GM23338 (cell line): Measurements from ENCODE around the gene FEV. TPM values are rescaled to one million over a fixed set of nuclear protein-coding genes. Genes with fewer than 3 reads are reported as not detected.

ENCODE experiments used
- ATAC-seq: fragments of 200-7000 bp; cut with Tn5 transposase; 3 replicates; pipeline ENCODE4 v1.9.1; 2020
- DNase-seq: peaks from one replicate; pipeline ENCODE4 v3.0.0-alpha.2; 2015; ENCODE audit warnings: low spot score
- H2AFZ ChIP-seq: fragments of 200-600 bp; sonication (generic); 2 replicates; pipeline ENCODE4 v1.8.0; 2016; ENCODE audit warnings: antibody characterized with exemption, mild to moderate bottlenecking, moderate library complexity
- H3F3A ChIP-seq: fragments of 200-600 bp; sonication (generic); replicated peaks from 2 replicates; pipeline ENCODE4 v1.8.0; 2017; ENCODE audit warnings: antibody characterized with exemption, mixed run types, low read depth
- H3K27ac ChIP-seq: fragments of 200-600 bp; sonication (generic); 2 replicates; pipeline ENCODE4 v1.6.1; 2016; ENCODE audit warnings: low read depth
- H3K27me3 ChIP-seq: fragments of 200-600 bp; sonication (generic); 2 replicates; pipeline ENCODE4 v1.8.0; 2016; ENCODE audit warnings: mild to moderate bottlenecking, mixed run types, moderate library complexity; ENCODE audit not compliant: insufficient read depth
- H3K36me3 ChIP-seq: fragments of 200-600 bp; sonication (generic); 2 replicates; pipeline ENCODE4 v1.8.0; 2016; ENCODE audit warnings: mild to moderate bottlenecking; ENCODE audit not compliant: insufficient read depth
- H3K4me1 ChIP-seq: fragments of 200-600 bp; sonication (generic); 2 replicates; pipeline ENCODE4 v1.8.0; 2016; ENCODE audit warnings: mild to moderate bottlenecking, moderate library complexity; ENCODE audit not compliant: insufficient read depth
- H3K4me2 ChIP-seq: fragments of 200-600 bp; sonication (generic); 2 replicates; pipeline ENCODE4 v1.7.1; 2017; ENCODE audit warnings: mixed run types
- H3K4me3 ChIP-seq: fragments of 200-600 bp; sonication (generic); 2 replicates; pipeline ENCODE4 v1.6.1; 2016; ENCODE audit warnings: mixed run types
- H3K79me2 ChIP-seq: fragments of 200-600 bp; sonication (generic); replicated peaks from 2 replicates; pipeline ENCODE4 v1.8.0; 2017; ENCODE audit warnings: mild to moderate bottlenecking; ENCODE audit not compliant: insufficient read depth
- H3K9me2 ChIP-seq: fragments of 200-600 bp; sonication (generic); 2 replicates; pipeline ENCODE4 v1.8.0; 2017; ENCODE audit not compliant: insufficient read depth
- H4K20me1 ChIP-seq: fragments of 200-600 bp; sonication (generic); replicated peaks from 2 replicates; pipeline ENCODE4 v1.8.0; 2017; ENCODE audit warnings: mild to moderate bottlenecking; ENCODE audit not compliant: insufficient read depth
- H3K27ac Mint-ChIP-seq: 2 replicates; pipeline ENCODE4 v1.8.0; 2020; ENCODE audit warnings: inconsistent platforms, mild to moderate bottlenecking, moderate library complexity, mixed read lengths
- H3K27me3 Mint-ChIP-seq: 3 replicates; pipeline ENCODE4 v1.8.0; 2022; ENCODE audit warnings: low read depth, mild to moderate bottlenecking, moderate library complexity, mixed read lengths, inconsistent platforms; ENCODE audit not compliant: insufficient read depth, poor library complexity
- H3K36me3 Mint-ChIP-seq: 3 replicates; pipeline ENCODE4 v1.8.0; 2021; ENCODE audit warnings: low read depth, mild to moderate bottlenecking, inconsistent platforms, moderate library complexity, mixed read lengths
- H3K4me1 Mint-ChIP-seq: 3 replicates; pipeline ENCODE4 v1.8.0; 2020; ENCODE audit warnings: mild to moderate bottlenecking, inconsistent platforms, mixed read lengths
- H3K4me3 Mint-ChIP-seq: 3 replicates; pipeline ENCODE4 v1.8.0; 2021; ENCODE audit warnings: moderate library complexity, mild to moderate bottlenecking, inconsistent platforms, mixed read lengths
- H3K9me3 Mint-ChIP-seq: 3 replicates; pipeline ENCODE4 v1.8.0; 2020; ENCODE audit warnings: moderate library complexity, mild to moderate bottlenecking, inconsistent platforms, mixed read lengths
- CREB1 ChIP-seq: fragments of 250-450 bp; sonication (Bioruptor Pico); IDR thresholded peaks from 2 replicates; pipeline ENCODE4 v1.5.0; 2020; ENCODE audit warnings: low read depth, mild to moderate bottlenecking, moderate library complexity
- ETS1 ChIP-seq: IDR thresholded peaks from 2 replicates; pipeline ENCODE4 v1.6.1; 2016; ENCODE audit warnings: antibody characterized with exemption
- EZH2 ChIP-seq: fragments of 200-600 bp; sonication (generic); IDR thresholded peaks from one replicate; pipeline ENCODE4 v1.8.0; 2017; ENCODE audit warnings: antibody characterized with exemption, mild to moderate bottlenecking, low read depth; ENCODE audit not compliant: unreplicated experiment
- EZH2phosphoT487 ChIP-seq: fragments of 200-600 bp; sonication (generic); IDR thresholded peaks from one replicate; pipeline ENCODE4 v1.8.1; 2018; ENCODE audit warnings: antibody characterized with exemption; ENCODE audit not compliant: unreplicated experiment
- JUNB ChIP-seq: IDR thresholded peaks from one replicate; pipeline ENCODE4 v1.6.1; 2016; ENCODE audit warnings: antibody characterized with exemption; ENCODE audit not compliant: unreplicated experiment
- REST ChIP-seq: IDR thresholded peaks from one replicate; pipeline ENCODE4 v1.6.1; 2018; ENCODE audit warnings: antibody characterized with exemption; ENCODE audit not compliant: unreplicated experiment
- STAT1 ChIP-seq: IDR thresholded peaks from one replicate; pipeline ENCODE4 v1.6.1; 2016; ENCODE audit warnings: antibody characterized with exemption; ENCODE audit not compliant: unreplicated experiment
- ZNF114 ChIP-seq: fragments of 250-450 bp; sonication (Bioruptor Pico); IDR thresholded peaks from 2 replicates; pipeline ENCODE4 v1.5.0; 2020; ENCODE audit warnings: mild to moderate bottlenecking, moderate library complexity
- polyA plus RNA-seq: library from polyadenylated mRNA; unstranded; fragments of >200 nt; fragmentation: Nextera tagmentation; extraction: Ambion mirVana; gene quantifications from 2 replicates; pipeline ENCODE4 v1.2.1, GENCODE V29; 2016
- total RNA-seq: library from RNA; depleted of rRNA; stranded (reverse); fragments of >200 nt; shearing (Covaris generic); gene quantifications from 2 replicates; pipeline ENCODE4 v1.2.3, GENCODE V29; 2014
- TF ChIP-seq, protein P1 (sequence below), 2 experiments: fragments of 200-600 bp in 1 of 2; sonication (generic) in 1 of 2; conservative IDR thresholded peaks; 2 replicates each; pipeline versions ENCODE4 v1.5.1 to v1.6.1; 2016 to 2017; ENCODE audit warnings: antibody characterized with exemption in 2 of 2, low read depth in 2 of 2, mild to moderate bottlenecking in 2 of 2, moderate library complexity in 1 of 2

FEV gene
- total and polyA plus RNA-seq, 2 experiments from 2014 or later = not detected

GRCh38 chr2:219019436-219019835 lies 34.5 kb upstream of the FEV start (continued):
- TF ChIP-seq REST = no peak

DNA sequence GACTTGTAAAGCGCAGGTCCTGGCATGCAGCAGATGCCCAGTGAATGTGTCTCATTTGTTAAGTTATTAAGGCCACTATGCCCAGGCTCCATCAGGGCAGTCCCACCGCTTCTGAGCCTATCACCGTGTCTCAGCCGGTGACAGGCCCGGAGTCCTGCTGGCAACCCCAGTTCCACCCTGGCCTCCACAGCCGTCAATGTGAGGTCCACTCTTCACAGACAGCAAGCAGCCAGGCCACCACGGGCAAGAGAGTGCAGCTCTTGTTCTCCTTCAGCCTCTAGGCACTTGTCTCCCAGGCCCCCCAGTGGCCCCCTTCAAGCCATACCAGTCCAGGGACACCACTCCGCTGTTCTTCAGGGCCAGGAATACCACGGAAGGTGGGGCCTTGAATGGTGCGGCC lies 33.7 kb upstream of the FEV start:
- Histone ChIP-seq H2AFZ (no peak overlapping the region), H3K4me2 (no peak overlapping the region), H3K27me3 (no peaks in the 10 kb centered on the region), H3K79me2 (no peaks in the 10 kb centered on the region), H3F3A (no peaks in the 10 kb centered on the region), H4K20me1 (no peaks in the 10 kb centered on the region), H3K36me3 (no peaks in the 10 kb centered on the region), H3K4me3 (no peak overlapping the region), H3K9me2 (no peaks in the 10 kb centered on the region), H3K27ac (no peak overlapping the region), H3K4me1 (no peaks in the 10 kb centered on the region)
- Mint-ChIP-seq H3K27me3 (peaks cover 8% of the 10 kb centered on the region), H3K36me3 (no peaks in the 10 kb centered on the region), H3K9me3 (no peaks in the 10 kb centered on the region), H3K4me1 (no peaks in the 10 kb centered on the region), H3K4me3 (no peak overlapping the region), H3K27ac (no peak overlapping the region)
- DNase-seq = no peak
- TF ChIP-seq JUNB (no peak), CREB1 (no peak), ETS1 (no peak), ZNF114 (CRISPR knock-in tag) (no peak), REST (no peak), STAT1 (no peak), EZH2 (no peak), EZH2phosphoT487 (no peak)
- TF ChIP-seq, protein P1, sequence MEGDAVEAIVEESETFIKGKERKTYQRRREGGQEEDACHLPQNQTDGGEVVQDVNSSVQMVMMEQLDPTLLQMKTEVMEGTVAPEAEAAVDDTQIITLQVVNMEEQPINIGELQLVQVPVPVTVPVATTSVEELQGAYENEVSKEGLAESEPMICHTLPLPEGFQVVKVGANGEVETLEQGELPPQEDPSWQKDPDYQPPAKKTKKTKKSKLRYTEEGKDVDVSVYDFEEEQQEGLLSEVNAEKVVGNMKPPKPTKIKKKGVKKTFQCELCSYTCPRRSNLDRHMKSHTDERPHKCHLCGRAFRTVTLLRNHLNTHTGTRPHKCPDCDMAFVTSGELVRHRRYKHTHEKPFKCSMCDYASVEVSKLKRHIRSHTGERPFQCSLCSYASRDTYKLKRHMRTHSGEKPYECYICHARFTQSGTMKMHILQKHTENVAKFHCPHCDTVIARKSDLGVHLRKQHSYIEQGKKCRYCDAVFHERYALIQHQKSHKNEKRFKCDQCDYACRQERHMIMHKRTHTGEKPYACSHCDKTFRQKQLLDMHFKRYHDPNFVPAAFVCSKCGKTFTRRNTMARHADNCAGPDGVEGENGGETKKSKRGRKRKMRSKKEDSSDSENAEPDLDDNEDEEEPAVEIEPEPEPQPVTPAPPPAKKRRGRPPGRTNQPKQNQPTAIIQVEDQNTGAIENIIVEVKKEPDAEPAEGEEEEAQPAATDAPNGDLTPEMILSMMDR (conservative IDR thresholded peaks at IDR 0.05; ENCODE audit: low read depth in 2 of 2) = no peak
- no peak for ATAC-seq
